ENCODE results near the gene DKK1.
A peak's percentile ranks its signal among the peaks of the same experiment; 100 is the strongest.

The DKK1 gene

GRCh38 chr10:52279546-52279945, 34.5 kb upstream of the DKK1 start:
- no peaks in the 10 kb centered on the region for H4K20me1 ChIP-seq (ENCODE audit: insufficient read depth, low read length)
- no peak overlapping the region for H3K4me3 ChIP-seq (ENCODE audit: low read length)
- TF ChIP-seq CTCF (IDR thresholded peaks at IDR 0.05; ENCODE audit: low read depth, low read length) = no peak
- no peak for TF ChIP-seq EZH2phosphoT487 (IDR thresholded peaks at IDR 0.05; ENCODE audit: low read depth)
- no peak overlapping the region for H2AFZ ChIP-seq (ENCODE audit: low read depth, low read length)
- H3K27ac ChIP-seq (ENCODE audit: low read length) = no peak overlapping the region
- H3K4me2 ChIP-seq (ENCODE audit: low read length) = no peak overlapping the region
- peaks cover 5% of the 10 kb centered on the region for H3K36me3 ChIP-seq (replicated peaks; ENCODE audit: low read depth, low read length)
- no peaks in the 10 kb centered on the region for H3K79me2 ChIP-seq (ENCODE audit: low read length)
- peaks cover 15% of the 10 kb centered on the region for H3K4me1 ChIP-seq (ENCODE audit: low read length)
- H3K27me3 ChIP-seq (ENCODE audit: low read depth, low read length) = no peaks in the 10 kb centered on the region
- no peaks in the 10 kb centered on the region for H3K9me3 ChIP-seq (ENCODE audit: insufficient read depth, low read length)
- H3K9ac ChIP-seq (ENCODE audit: low read length) = no peak overlapping the region

GRCh38 chr10:52280051-52280450, 34.0 kb upstream of the DKK1 start:
- H3K79me2 ChIP-seq (ENCODE audit: low read length) = no peaks in the 10 kb centered on the region
- H4K20me1 ChIP-seq (ENCODE audit: insufficient read depth, low read length) = no peaks in the 10 kb centered on the region
- no peaks in the 10 kb centered on the region for H3K27me3 ChIP-seq (ENCODE audit: low read depth, low read length)
- H3K4me3 ChIP-seq (ENCODE audit: low read length) = no peak overlapping the region
- peaks cover 5% of the 10 kb centered on the region for H3K36me3 ChIP-seq (replicated peaks; ENCODE audit: low read depth, low read length)
- peaks cover 20% of the 10 kb centered on the region for H3K4me1 ChIP-seq (ENCODE audit: low read length)
- no peaks in the 10 kb centered on the region for H3K9me3 ChIP-seq (ENCODE audit: insufficient read depth, low read length)
- H2AFZ ChIP-seq (ENCODE audit: low read depth, low read length) = no peak overlapping the region
- no peak overlapping the region for H3K9ac ChIP-seq (ENCODE audit: low read length)
- no peak for TF ChIP-seq CTCF (IDR thresholded peaks at IDR 0.05; ENCODE audit: low read depth, low read length)
- TF ChIP-seq EZH2phosphoT487 (IDR thresholded peaks at IDR 0.05; ENCODE audit: low read depth) = no peak
- H3K4me2 ChIP-seq (ENCODE audit: low read length) = no peak overlapping the region
- H3K27ac ChIP-seq (ENCODE audit: low read length) = no peak overlapping the region

GRCh38 chr10:52283174-52283573, 30.9 kb upstream of the DKK1 start:
- H3K9me3 ChIP-seq (ENCODE audit: insufficient read depth, low read length) = no peaks in the 10 kb centered on the region
- H3K27ac ChIP-seq (ENCODE audit: low read length) = no peak overlapping the region
- no peak overlapping the region for H3K4me2 ChIP-seq (ENCODE audit: low read length)
- H3K36me3 ChIP-seq (replicated peaks; ENCODE audit: low read depth, low read length) = peaks cover 5% of the 10 kb centered on the region
- TF ChIP-seq CTCF (IDR thresholded peaks at IDR 0.05; ENCODE audit: low read depth, low read length) = no peak
- no peak for TF ChIP-seq EZH2phosphoT487 (IDR thresholded peaks at IDR 0.05; ENCODE audit: low read depth)
- H4K20me1 ChIP-seq (ENCODE audit: insufficient read depth, low read length) = no peaks in the 10 kb centered on the region
- no peaks in the 10 kb centered on the region for H3K27me3 ChIP-seq (ENCODE audit: low read depth, low read length)
- no peak overlapping the region for H3K9ac ChIP-seq (ENCODE audit: low read length)
- no peaks in the 10 kb centered on the region for H3K79me2 ChIP-seq (ENCODE audit: low read length)
- H3K4me3 ChIP-seq (ENCODE audit: low read length) = no peak overlapping the region
- H3K4me1 ChIP-seq (ENCODE audit: low read length) = peaks cover 31% of the 10 kb centered on the region
- no peak overlapping the region for H2AFZ ChIP-seq (ENCODE audit: low read depth, low read length)

DNA sequence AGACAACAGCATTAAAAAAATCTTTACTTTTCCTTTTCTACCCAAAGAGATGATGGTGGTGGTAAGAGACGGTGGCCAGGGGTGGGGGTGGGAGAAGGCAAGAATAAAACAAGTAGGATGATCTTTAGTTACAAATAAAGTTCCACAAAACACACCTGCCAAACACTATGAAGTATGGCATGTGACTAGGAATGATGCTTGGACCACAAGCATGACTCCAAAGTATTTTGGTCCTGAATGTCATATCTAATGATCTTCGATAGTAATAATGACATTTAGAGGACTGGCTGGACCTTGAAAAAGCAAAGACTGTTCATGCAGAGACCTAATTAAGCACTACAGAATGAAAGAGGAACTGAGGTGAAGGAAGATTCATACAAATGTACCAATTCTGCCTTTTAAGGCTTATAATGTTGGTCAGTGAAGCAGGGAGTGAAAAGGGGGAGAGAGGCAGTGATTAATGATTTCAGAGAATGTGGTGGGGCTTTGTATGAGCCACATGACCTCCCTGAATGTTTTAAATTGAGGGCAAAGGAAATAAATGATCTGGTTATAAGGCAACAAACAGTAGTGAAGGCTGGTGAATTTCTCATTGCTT, 29.6 kb upstream of the DKK1 start:
- Histone ChIP-seq H3K79me2 (ENCODE audit: low read length) (no peaks in the 10 kb centered on the region), H3K9me3 (ENCODE audit: insufficient read depth, low read length) (no peaks in the 10 kb centered on the region)
- TF ChIP-seq EZH2phosphoT487 (IDR thresholded peaks at IDR 0.05; ENCODE audit: low read depth) = no peak

More for the DNA sequence above, 29.6 kb upstream of the DKK1 start:
- Histone ChIP-seq H3K4me2 (ENCODE audit: low read length) (peak overlapping the region; percentile 87), H3K9ac (ENCODE audit: low read length) (peak overlapping the region; percentile 47; the same call in 1 of the 2 replicates), H3K27ac (ENCODE audit: low read length) (peak overlapping the region; percentile 87), H2AFZ (ENCODE audit: low read depth, low read length) (peak overlapping the region; percentile 60), H4K20me1 (ENCODE audit: insufficient read depth, low read length) (no peaks in the 10 kb centered on the region), H3K27me3 (ENCODE audit: low read depth, low read length) (no peaks in the 10 kb centered on the region), H3K4me3 (ENCODE audit: low read length) (peak overlapping the region; percentile 56), H3K36me3 (replicated peaks; ENCODE audit: low read depth, low read length) (peaks cover 5% of the 10 kb centered on the region), H3K4me1 (ENCODE audit: low read length) (peaks cover 31% of the 10 kb centered on the region)
